ENCODE measurements around the gene DMRTA1. TPM values are rescaled to one million over a fixed set of nuclear protein-coding genes. Genes with fewer than 3 reads are reported as not detected.

The DMRTA1 gene
- total and polyA plus RNA-seq, 2 of the 13 experiments (the other 11 are each of a cell fraction or from before 2014, with no cell fraction given): 0.13 to 0.16 TPM

GRCh38 chr9:22427226-22427880 is 19.3 kb upstream of the DMRTA1 start:
- intact Hi-C loops (cut with micrococcal nuclease; ENCODE audit: unreplicated experiment) (no loop called here), in situ Hi-C loops (cut with HindIII; ENCODE audit: extremely low pct_ligation_motif_present, low pct_unique_long_range_greater_than_20kb) (loop anchor here (25.0 kb wide), 1 partner anchor 615 kb away; the partner anchor contains the start of gene MTAP)
- WGBS (ENCODE audit: low lambda C conversion rate): 1% methylated on average over 5 of the region's 5 CpGs
- FAIRE-seq (no peak), DNase-seq (ENCODE audit: low spot score) (no peak), ATAC-seq (no peak)
- H3K4me2 ChIP-seq (ENCODE audit: low read depth, low read length): no peak overlapping the region
- CTCF ChIA-PET (ENCODE audit: low intra/inter-chr PET ratio, low total read pairs): no interaction called here
- H3K36me3 ChIP-seq (replicated peaks in 1 of 2; ENCODE audit: control insufficient read depth in 1 of 2, insufficient read depth in 2 of 2, low read length in 2 of 2): no peaks in the 10 kb centered on the region
- H3K79me2 ChIP-seq (ENCODE audit: insufficient read depth, low read length): no peaks in the 10 kb centered on the region
- no peak overlapping the region for H3K4me3 ChIP-seq (replicated peaks in 1 of 3; ENCODE audit: insufficient read depth in 1 of 3, low read depth in 2 of 3, low read length in 3 of 3)
- TF ChIP-seq KDM4B (CRISPR knock-in tag; IDR thresholded peaks at IDR 0.05): no peak
- no peak for TF ChIP-seq SOX5 (CRISPR knock-in tag; IDR thresholded peaks at IDR 0.05; ENCODE audit: borderline replicate concordance)
- no peak for TF ChIP-seq RELA (CRISPR knock-in tag; IDR thresholded peaks at IDR 0.05)
- TF ChIP-seq SYNCRIP (IDR thresholded peaks at IDR 0.05; ENCODE audit: insufficient read depth, low read depth, low read length): no peak
- TF ChIP-seq RCOR2 (CRISPR knock-in tag; IDR thresholded peaks at IDR 0.05): no peak
- TF ChIP-seq ZBTB2 (CRISPR knock-in tag; IDR thresholded peaks at IDR 0.05; ENCODE audit: low read depth): no peak
- no peak for TF ChIP-seq CENPX (CRISPR knock-in tag; IDR thresholded peaks at IDR 0.05)
- no peak for TF ChIP-seq CREB1 (IDR thresholded peaks at IDR 0.05)
- no peak for TF ChIP-seq CREB1 (CRISPR knock-in tag; IDR thresholded peaks at IDR 0.05)
- no peak for TF ChIP-seq SMARCE1 (IDR thresholded peaks at IDR 0.05; ENCODE audit: borderline replicate concordance)
- no peak for TF ChIP-seq SNAPC5 (CRISPR knock-in tag; IDR thresholded peaks at IDR 0.05; ENCODE audit: borderline replicate concordance)
- no peak for TF ChIP-seq DNMT3B (CRISPR knock-in tag; conservative IDR thresholded peaks at IDR 0.05)
- no peak for TF ChIP-seq MED8 (CRISPR knock-in tag; IDR thresholded peaks at IDR 0.05; ENCODE audit: insufficient replicate concordance)
- TF ChIP-seq ZNF451 (CRISPR knock-in tag; IDR thresholded peaks at IDR 0.05): no peak
- no peak for TF ChIP-seq NAIF1 (CRISPR knock-in tag; IDR thresholded peaks at IDR 0.05; ENCODE audit: borderline replicate concordance)
- no peak for TF ChIP-seq HMGXB3 (CRISPR knock-in tag; IDR thresholded peaks at IDR 0.05; ENCODE audit: borderline replicate concordance)
- TF ChIP-seq ZNF619 (CRISPR knock-in tag; IDR thresholded peaks at IDR 0.05): no peak
- TF ChIP-seq HNF4A (CRISPR knock-in tag; IDR thresholded peaks at IDR 0.05): no peak
- TF ChIP-seq E2F1 (CRISPR knock-in tag; IDR thresholded peaks at IDR 0.05): no peak
- POLR2A ChIA-PET: no interaction called here
- no peak overlapping the region for H3K9ac ChIP-seq (ENCODE audit: insufficient read depth, low read depth, low read length)
- no peaks in the 10 kb centered on the region for H3K27me3 ChIP-seq (ENCODE audit: control insufficient read depth in 1 of 2, insufficient read depth in 2 of 2, low read length in 2 of 2)
- BruUV-seq (replicated peaks): no TSS peak
- H3K27ac ChIP-seq (ENCODE audit: extremely low read length, insufficient read depth, low read length): no peak overlapping the region
- H4K20me1 ChIP-seq (ENCODE audit: insufficient read depth, low read length): no peaks in the 10 kb centered on the region
- H3K9me3 ChIP-seq (ENCODE audit: low read length): no peaks in the 10 kb centered on the region
- H2AFZ ChIP-seq (ENCODE audit: low read length): no peak overlapping the region
- no peaks in the 10 kb centered on the region for H3K4me1 ChIP-seq (ENCODE audit: insufficient read depth, low read length)

Data from HepG2 (cell line).